Measurements from ENCODE around the gene MGAT1. TPM values are rescaled to one million over a fixed set of nuclear protein-coding genes. Genes with fewer than 3 reads are reported as not detected.

The MGAT1 gene
- total RNA-seq, 1 experiment from 2014 or later, result 53.0 TPM

- no peak for TF ChIP-seq POLR2AphosphoS5 (IDR thresholded peaks at IDR 0.05; ENCODE audit: low read depth, low read length)
- TF ChIP-seq JUND (IDR thresholded peaks at IDR 0.05), result no peak
- TF ChIP-seq SP1 (IDR thresholded peaks at IDR 0.05; ENCODE audit: low read depth), result no peak
- no peak for TF ChIP-seq REST (IDR thresholded peaks at IDR 0.05; ENCODE audit: low read depth)
- TF ChIP-seq ELF1 (IDR thresholded peaks at IDR 0.05; ENCODE audit: borderline replicate concordance, low read depth), result no peak
These were observed 36.6 kb upstream of the MGAT1 start (continued) for GRCh38 chr5:180839227-180839626.

GRCh38 chr5:180837478-180837877, 34.9 kb upstream of the MGAT1 start:
- H3K27ac ChIP-seq (ENCODE audit: low read depth, low read length), result no peak overlapping the region
- no peaks in the 10 kb centered on the region for H3K9me2 ChIP-seq (ENCODE audit: insufficient read depth)
- no peaks in the 10 kb centered on the region for H3K9me3 ChIP-seq (ENCODE audit: control insufficient read depth in 1 of 2, insufficient read depth in 1 of 2, low read depth in 1 of 2, low read length in 2 of 2)
- H3K4me3 ChIP-seq (replicated peaks in 1 of 2; ENCODE audit: low read depth in 1 of 2, low read length in 2 of 2), result no peak overlapping the region
- intact Hi-C loops (cut with micrococcal nuclease), result no loop called here
- DNase-seq (ENCODE audit: low read depth, low spot score) (no peak), ATAC-seq (no peak)
- no peak overlapping the region for H2AFZ ChIP-seq (ENCODE audit: low read depth, low read length, poor library complexity, severe bottlenecking)
- H3K27me3 ChIP-seq (ENCODE audit: insufficient read depth, low read length), result no peaks in the 10 kb centered on the region
- CTCF ChIA-PET, result no interaction called here
- RAD21 ChIA-PET (ENCODE audit: low non-redundant PET in 1 of 2, low total read pairs in 2 of 2, uncharacterized antibody in 2 of 2, unreplicated experiment in 2 of 2), result no interaction called here
- H3K36me3 ChIP-seq (ENCODE audit: control insufficient read depth in 1 of 2, insufficient read depth in 2 of 2, low read length in 2 of 2), result peaks cover 2 to 6% of the 10 kb centered on the region in 2 experiments; a peak in 1 of 4 replicates
- H3K4me1 ChIP-seq (ENCODE audit: control insufficient read depth in 1 of 2, insufficient read depth in 2 of 2, low read length in 2 of 2), result peaks cover 2 to 4% of the 10 kb centered on the region in 2 experiments; a peak in 2 of 4 replicates
- H3K79me2 ChIP-seq (ENCODE audit: insufficient read depth, low read length), result no peaks in the 10 kb centered on the region
- H3K4me2 ChIP-seq (ENCODE audit: low read length), result no peak overlapping the region
- BruUV-seq (replicated peaks), result no TSS peak
- POLR2A ChIA-PET, result no interaction called here
- no peak overlapping the region for H3K9ac ChIP-seq (ENCODE audit: low read length)
- H4K20me1 ChIP-seq (ENCODE audit: insufficient read depth), result no peaks in the 10 kb centered on the region
- no peak for TF ChIP-seq ATF3 (IDR thresholded peaks at IDR 0.05)
- no peak for TF ChIP-seq CEBPB (IDR thresholded peaks at IDR 0.05; ENCODE audit: low read depth)
- no peak for TF ChIP-seq POLR2AphosphoS5 (IDR thresholded peaks at IDR 0.05; ENCODE audit: low read depth, low read length)
- TF ChIP-seq EZH2 (IDR thresholded peaks at IDR 0.05), result no peak
- no peak for TF ChIP-seq SRF (IDR thresholded peaks at IDR 0.05; ENCODE audit: low read depth)
- no peak for TF ChIP-seq ELF1 (IDR thresholded peaks at IDR 0.05; ENCODE audit: borderline replicate concordance, low read depth)
- no peak for TF ChIP-seq YY1 (IDR thresholded peaks at IDR 0.05; ENCODE audit: extremely low read depth, insufficient replicate concordance, low read depth, low read length)
- TF ChIP-seq ZBTB33 (IDR thresholded peaks at IDR 0.05; ENCODE audit: extremely low read depth, insufficient replicate concordance, low read length), result no peak
- no peak for TF ChIP-seq TCF7L2 (IDR thresholded peaks at IDR 0.05; ENCODE audit: borderline replicate concordance, extremely low read depth, insufficient read depth, insufficient read length)
- no peak for TF ChIP-seq EZH2phosphoT487 (IDR thresholded peaks at IDR 0.05; ENCODE audit: borderline replicate concordance)
- no peak for TF ChIP-seq ZNF274 (IDR thresholded peaks at IDR 0.05; ENCODE audit: low read depth, low read length)
- no peak for TF ChIP-seq CTCF (IDR thresholded peaks at IDR 0.05 in 2 of 3, conservative IDR thresholded peaks at IDR 0.05 in 1 of 3; ENCODE audit: borderline replicate concordance in 1 of 3, insufficient read depth in 1 of 3, low read depth in 2 of 3, low read length in 2 of 3)
- TF ChIP-seq SIN3A (IDR thresholded peaks at IDR 0.05; ENCODE audit: low read depth), result no peak
- no peak for TF ChIP-seq RAD21 (IDR thresholded peaks at IDR 0.05; ENCODE audit: low read depth)
- no peak for TF ChIP-seq JUND (IDR thresholded peaks at IDR 0.05)
- TF ChIP-seq EGR1 (IDR thresholded peaks at IDR 0.05; ENCODE audit: low read depth), result no peak
- TF ChIP-seq ZFX (IDR thresholded peaks at IDR 0.05), result no peak
